NCI-H128 (cell line): Measurements from ENCODE around the gene CAMP.
"Not testable (repeated sequence)": the region's sequence is repeated elsewhere in the genome, so short reads cannot be mapped to it uniquely, and the experiment has no call there.

Experiments
- DNase-seq: peaks from one replicate; lab custom pipeline; 2025; ENCODE audit not compliant: unreplicated experiment; lab: John Stamatoyannopoulos, UW

CAMP gene

DNA sequence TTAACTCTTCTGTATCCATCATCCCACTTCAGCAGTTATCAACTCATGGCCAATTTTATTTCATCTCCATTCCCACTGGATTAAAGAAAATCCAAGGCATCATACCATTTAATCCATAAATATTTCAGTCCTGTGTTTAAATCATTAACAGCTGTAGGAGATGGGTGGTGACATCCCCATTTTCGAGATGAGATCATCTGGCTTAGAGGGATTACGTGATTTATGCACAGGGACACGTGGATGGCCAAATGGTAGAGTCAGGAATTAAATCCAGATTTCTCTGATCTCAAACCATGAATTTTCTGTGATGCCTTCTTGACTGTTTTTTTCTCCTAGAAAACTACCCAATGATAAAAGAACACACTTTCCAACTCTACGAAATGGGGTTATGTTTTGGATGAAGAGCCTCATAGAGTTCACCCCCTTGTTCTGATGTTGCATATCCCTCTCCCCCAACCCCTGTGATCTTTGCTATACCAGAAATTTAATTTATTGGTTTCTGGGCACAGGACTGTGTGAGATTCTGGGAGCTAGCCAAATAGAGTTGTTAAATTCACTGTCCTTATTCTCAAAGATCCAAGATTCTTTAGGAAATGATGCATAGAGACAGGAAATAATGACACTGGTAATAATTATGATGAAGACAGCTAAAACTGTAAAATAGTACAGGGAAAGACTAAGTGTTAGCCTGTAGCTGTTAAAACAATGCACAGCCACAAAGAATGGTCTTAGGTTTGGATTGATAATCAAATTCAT, 25.0 kb downstream of the CAMP start:
- no peak for DNase-seq

DNA sequence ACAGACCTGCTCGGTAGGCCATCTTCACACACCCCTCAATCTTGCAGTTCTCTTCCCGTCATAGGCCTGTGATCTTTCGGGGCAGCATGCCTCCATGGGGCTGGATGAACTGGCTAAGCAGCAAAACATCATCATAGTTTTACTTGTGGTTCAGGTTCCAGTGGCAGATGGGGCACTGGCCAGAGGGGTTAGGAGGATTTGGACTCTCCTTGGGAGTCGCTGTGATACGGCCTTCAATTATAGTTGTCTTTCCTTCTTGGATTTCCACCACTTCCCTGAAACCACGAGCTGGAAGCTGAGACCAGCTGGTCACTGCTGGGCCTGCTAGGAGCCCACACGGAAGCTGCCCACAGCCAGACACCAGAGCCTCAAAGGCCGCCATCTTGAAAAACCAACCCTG, 33.3 kb downstream of the CAMP start:
- DNase-seq, result no peak

DNA sequence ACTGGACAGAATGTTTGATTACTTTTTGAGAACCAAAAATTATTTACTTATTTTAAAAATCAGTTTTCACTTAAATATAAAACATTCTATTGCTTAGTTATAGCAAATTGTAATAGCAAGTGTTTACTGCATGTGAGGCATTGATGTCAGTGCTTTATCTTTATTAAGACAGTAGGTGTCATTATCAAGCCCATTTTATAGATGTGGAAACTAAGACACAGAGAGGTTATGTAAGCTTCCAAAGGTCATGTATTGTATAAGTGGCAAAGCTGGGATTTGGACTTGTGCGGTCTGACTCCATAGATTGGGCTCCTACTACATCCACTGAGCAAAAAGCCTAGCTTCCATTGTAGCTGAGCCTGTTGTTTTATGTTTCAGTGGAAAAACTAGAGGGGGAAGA, 35.2 kb downstream of the CAMP start:
- no peak for DNase-seq

DNA sequence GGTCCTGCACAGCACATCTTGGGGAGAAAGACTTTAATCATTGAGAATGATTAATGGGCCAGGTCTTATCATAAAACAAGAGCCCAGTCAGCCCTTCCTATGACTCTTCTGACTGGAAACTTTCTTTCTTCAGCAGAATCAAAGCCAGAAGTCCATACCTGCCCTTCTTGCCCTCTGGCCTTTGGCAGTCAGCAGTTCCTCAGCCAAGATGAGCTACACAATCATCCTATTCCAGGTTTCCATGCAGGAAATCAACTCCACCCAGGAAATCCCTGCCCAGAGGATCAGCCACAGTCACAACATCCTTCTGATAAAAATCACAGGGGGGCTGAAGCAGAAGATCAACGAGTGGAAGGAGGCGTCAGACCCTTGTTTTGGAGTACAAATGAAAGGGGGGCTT, 44.5 kb downstream of the CAMP start:
- no peak for DNase-seq

DNA sequence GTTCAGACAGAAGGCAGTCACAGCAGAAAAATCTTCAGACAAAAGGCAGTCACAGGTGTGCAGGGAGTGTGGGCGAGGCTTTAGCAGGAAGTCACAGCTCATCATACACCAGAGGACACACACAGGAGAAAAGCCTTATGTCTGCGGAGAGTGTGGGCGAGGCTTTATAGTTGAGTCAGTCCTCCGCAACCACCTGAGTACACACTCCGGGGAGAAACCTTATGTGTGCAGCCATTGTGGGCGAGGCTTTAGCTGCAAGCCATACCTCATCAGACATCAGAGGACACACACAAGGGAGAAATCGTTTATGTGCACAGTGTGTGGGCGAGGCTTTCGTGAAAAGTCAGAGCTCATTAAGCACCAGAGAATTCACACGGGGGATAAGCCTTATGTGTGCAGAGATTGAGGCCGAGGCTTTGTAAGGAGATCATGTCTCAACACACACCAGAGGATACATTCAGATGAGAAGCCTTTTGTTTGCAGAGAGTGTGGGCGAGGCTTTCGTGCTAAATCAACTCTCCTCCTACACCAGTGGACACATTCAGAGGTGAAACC, 45.2 kb downstream of the CAMP start:
- DNase-seq, result no peak

DNA sequence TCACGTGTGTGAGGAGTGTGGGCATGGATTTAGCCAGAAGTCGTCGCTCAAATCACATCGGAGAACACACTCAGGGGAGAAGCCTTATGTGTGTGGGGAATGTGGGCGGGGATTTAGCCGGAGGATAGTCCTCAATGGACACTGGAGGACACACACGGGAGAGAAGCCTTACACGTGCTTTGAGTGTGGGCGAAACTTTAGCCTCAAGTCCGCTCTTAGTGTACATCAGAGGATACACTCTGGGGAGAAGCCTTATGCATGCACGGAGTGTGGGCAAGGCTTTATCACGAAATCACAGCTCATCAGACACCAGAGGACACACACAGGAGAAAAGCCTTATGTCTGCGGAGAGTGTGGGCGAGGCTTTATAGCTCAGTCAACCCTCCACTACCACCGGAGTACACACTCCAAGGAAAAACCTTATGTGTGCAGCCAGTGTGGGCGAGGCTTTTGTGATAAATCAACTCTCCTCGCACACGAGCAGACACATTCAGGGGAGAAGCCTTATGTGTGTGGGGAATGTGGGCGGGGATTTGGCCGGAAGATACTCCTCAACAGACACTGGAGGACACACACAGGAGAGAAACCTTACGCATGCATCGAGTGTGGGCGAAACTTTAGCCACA, 45.8 kb downstream of the CAMP start:
- no peak for DNase-seq

DNA sequence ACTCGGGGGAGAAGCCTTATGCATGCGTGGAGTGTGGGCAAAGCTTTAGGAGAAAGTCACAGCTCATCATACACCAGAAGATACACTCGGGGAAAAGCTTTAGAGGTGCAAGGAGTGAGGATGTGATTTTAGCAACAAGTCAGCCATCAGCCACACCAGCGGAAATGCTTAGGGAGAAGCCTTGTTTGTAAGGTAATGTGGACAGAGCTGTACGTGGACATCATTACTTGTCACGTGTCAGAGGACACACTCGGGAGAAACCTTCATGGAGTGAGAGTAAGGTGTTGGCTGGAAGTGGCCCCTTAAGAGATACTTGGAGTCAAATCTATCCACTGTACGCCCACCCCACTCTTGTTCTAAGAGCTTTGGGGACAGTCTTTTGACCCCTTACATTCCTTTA, 46.3 kb downstream of the CAMP start:
- DNase-seq, result no peak

DNA sequence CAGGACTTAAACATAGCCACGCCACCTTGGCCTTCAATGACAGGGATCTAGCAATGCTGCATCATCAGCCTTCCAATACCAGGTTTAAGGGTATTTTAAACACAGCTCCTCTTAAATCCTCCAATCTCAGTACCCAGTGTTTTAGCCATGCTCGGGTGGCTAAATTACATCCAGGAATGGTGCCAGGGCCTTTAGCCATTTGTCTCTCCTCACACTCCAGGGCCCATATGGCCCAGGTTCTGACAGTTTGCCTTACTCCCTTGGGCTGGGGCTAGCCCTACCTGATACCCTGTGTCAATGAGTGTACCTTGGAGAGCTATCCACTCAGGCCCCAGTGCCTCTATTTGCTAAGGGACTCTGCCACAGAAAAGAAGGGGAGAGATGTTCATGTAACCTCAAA, 47.0 kb downstream of the CAMP start:
- DNase-seq, result no peak

DNA sequence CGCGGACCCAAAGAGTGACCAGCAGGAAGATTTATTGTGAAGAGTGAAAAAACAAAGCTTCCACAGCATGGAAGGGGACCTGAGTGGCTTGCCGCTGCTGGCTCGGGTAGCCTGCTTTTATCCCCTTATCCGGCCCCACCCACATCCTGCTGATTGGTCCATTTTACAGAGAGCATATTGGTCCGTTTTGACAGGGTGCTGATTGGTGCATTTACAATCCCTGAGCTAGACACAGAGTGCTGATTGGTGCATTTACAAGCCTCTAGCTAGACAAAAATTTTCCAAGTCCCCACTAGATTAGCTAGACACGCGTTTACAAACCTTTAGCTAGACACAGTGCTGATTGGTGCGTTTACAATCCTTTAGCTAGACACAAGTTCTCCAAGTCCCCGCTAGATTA, 47.9 kb downstream of the CAMP start:
- not testable (repeated sequence) for DNase-seq

DNA sequence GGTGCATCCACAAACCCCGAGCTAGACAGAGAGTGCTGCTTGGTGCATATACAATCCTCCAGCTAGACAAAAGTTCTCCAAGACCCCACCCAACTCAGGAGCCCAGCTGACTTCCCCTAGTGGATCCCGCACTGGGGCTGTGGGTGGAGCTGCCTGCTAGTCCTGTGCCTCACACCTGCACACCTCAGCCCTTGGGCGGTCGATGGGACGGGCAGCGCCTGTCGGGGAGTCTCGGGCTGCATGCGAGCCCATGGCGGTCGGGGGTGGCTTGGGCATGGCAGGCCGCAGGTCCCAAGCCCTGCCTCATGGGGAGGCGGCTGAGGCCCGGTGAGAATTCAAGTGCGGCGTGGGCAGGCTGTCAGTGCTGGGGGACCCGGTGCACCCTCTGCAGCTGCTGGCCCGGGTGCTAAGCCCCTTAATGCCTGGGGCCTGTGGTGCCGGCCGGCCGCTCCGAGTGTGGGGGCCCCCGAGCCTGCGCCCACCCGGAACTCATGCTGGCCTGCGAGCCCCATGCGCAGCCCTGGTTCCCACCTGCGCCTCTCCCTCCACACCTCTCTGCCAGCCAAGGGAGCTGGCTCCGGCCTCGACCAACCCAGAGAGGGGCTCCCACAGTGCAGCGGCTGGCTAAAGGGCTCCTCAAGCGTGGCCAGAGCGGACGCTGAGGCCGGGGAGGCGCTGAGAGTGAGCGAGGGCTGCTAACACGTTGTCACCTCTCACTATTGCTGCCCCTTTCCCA, 48.6 kb downstream of the CAMP start:
- DNase-seq, result no peak

DNA sequence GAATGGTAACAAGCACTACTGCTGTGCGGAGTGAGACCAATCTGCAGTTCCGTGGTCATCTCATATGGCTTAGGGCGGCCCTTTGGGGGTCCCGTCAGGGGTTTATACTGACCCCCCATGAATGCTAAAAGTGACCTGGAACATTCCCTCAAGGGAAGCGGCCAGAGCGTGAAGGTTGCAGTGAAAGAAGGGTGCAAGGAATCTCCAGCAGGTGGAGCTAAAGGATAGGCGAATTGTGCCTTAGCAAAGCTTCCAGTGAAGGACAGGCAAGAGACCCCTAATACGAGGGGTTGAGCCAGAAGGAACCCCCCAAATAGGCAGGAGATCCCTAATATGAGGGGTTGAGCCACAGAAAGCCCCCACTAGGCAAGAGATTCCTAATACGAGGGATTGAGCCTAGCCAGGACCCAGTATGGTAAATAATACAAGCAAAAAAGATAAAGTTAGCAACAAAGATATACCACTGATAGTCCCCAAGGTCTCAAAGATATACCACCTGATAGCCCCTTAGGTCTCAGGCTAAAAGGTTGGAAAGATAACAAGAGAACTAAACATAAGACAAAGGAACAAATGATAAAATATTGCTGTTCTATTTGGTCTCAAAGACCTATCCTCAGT, 50.4 kb downstream of the CAMP start:
- DNase-seq, result peak; percentile 27

DNA sequence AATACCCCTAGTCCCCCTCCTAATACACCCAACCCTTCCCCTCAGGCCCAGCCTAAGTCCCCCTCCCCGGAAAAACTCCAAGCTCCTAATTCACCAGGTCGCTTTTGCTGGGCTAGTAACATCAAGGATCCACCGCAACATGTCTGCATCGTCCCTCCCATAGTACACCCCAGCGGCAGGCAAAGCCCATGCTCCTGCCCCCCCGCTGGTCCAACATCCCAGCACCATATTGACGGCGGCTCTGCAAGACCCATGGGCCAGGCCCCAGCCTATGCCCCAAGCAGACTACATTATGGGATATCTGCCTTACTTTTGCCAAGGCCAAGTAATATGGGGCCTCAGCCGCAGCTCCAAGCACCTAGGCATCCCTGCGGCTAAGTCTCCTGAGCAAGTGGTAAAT, 51.2 kb downstream of the CAMP start:
- DNase-seq, result no peak
